ENCODE results near the gene EEF1AKMT2. TPM values are rescaled to one million over a fixed set of nuclear protein-coding genes. Genes with fewer than 3 reads are reported as not detected.

The EEF1AKMT2 gene
- total RNA-seq, 1 experiment from 2014 or later, result 18.4 TPM

DNA sequence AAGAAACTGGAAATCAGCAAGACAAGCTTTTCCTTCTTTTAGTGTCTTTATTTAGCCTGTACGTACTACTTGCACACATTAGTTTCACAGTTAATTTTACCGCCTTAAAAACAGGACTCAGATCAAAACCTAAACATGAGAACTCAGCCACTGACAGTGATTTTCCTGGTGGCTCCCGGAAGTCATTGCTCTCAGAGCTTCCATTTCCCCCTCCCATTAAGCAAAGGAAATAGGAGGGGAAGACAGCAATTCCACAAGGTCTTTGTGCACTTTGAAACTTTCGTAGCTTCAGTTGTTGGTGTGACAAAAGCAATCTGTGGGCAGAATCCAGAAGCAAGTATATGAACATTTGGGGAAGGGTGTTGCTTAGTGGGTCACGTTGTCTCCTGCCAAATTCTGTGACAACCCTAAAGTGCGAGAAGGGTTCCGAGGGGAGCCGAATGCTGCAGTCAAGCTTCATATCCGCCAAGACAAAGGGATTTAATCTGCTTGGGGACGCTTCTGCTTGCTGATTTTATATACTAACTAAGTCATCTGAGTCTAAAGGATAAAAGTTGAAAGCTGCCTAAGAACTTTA, 77.9 kb downstream of the EEF1AKMT2 start:
- no peak overlapping the region for H2AFZ ChIP-seq
- BruUV-seq (replicated peaks), result no TSS peak
- H3F3A ChIP-seq (ENCODE audit: insufficient read depth, low read depth), result no peaks in the 10 kb centered on the region
- no peak overlapping the region for H3K4me2 ChIP-seq
- no peaks in the 10 kb centered on the region for H4K20me1 ChIP-seq (ENCODE audit: insufficient read depth)
- H3K27ac ChIP-seq, result no peak overlapping the region
- no peak overlapping the region for H3K4me3 ChIP-seq
- intact Hi-C loops (cut with micrococcal nuclease; ENCODE audit: unreplicated experiment), result no loop called here
- POLR2A ChIA-PET (ENCODE audit: unreplicated experiment), result no interaction called here
- CTCF ChIA-PET, result no interaction called here
- no peaks in the 10 kb centered on the region for H3K9me3 ChIP-seq (ENCODE audit: insufficient read depth, low read depth)
- DNase-seq, result no peak
- TF ChIP-seq EZH2 (IDR thresholded peaks at IDR 0.05; ENCODE audit: low read depth), result no peak
- TF ChIP-seq, protein P1, sequence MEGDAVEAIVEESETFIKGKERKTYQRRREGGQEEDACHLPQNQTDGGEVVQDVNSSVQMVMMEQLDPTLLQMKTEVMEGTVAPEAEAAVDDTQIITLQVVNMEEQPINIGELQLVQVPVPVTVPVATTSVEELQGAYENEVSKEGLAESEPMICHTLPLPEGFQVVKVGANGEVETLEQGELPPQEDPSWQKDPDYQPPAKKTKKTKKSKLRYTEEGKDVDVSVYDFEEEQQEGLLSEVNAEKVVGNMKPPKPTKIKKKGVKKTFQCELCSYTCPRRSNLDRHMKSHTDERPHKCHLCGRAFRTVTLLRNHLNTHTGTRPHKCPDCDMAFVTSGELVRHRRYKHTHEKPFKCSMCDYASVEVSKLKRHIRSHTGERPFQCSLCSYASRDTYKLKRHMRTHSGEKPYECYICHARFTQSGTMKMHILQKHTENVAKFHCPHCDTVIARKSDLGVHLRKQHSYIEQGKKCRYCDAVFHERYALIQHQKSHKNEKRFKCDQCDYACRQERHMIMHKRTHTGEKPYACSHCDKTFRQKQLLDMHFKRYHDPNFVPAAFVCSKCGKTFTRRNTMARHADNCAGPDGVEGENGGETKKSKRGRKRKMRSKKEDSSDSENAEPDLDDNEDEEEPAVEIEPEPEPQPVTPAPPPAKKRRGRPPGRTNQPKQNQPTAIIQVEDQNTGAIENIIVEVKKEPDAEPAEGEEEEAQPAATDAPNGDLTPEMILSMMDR (conservative IDR thresholded peaks at IDR 0.05), result no peak
- H3K27me3 ChIP-seq (ENCODE audit: insufficient read depth, low read depth), result no peaks in the 10 kb centered on the region
- no peaks in the 10 kb centered on the region for H3K79me2 ChIP-seq (ENCODE audit: low read depth)
- H3K36me3 ChIP-seq (ENCODE audit: low read depth), result no peaks in the 10 kb centered on the region
- no peaks in the 10 kb centered on the region for H3K9me2 ChIP-seq (ENCODE audit: insufficient read depth)
- H3K4me1 ChIP-seq (replicated peaks; ENCODE audit: insufficient read depth), result peaks cover 6% of the 10 kb centered on the region; the same call in 1 of the 2 replicates

DNA sequence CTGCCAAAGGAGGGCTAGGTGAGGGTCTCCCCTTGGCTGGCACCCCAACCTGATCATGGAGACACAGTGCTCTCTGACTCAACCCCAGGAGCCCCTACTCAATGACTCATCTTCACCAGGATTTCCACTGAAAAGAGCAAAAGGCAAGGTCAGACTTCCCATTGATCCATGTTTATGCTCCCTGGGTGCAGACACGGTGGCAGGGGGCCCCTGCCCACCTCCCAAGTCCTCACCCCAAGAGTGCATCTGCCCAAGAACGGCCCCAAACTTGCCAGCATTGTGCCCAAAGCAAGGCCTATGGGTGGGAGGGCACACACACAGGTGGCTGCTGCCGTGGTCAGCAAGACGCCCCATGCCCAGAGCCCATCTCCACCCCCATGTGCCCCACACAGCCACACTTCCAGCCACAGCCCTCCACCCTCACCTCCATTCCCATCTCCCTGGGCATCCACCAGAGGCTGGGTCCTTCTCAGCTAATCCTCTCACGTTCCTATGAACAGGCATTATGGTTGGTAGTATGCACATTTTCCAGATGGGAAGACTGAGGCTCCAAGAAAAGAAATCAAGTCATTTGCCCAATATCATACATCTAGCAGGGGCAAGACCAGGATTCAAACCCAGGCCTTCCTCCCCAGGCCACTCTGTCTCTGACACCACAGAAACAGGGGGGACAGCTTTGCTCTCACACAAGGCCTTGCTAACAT, 78.8 kb downstream of the EEF1AKMT2 start:
- TF ChIP-seq EZH2 (IDR thresholded peaks at IDR 0.05; ENCODE audit: low read depth), result no peak
- TF ChIP-seq, protein P1 (conservative IDR thresholded peaks at IDR 0.05), result no peak
- H3K4me1 ChIP-seq (replicated peaks; ENCODE audit: insufficient read depth), result no peaks in the 10 kb centered on the region
- no peaks in the 10 kb centered on the region for H3K9me2 ChIP-seq (ENCODE audit: insufficient read depth)
- BruUV-seq (replicated peaks), result no TSS peak
- no peaks in the 10 kb centered on the region for H3K9me3 ChIP-seq (ENCODE audit: insufficient read depth, low read depth)
- H3K36me3 ChIP-seq (ENCODE audit: low read depth), result no peaks in the 10 kb centered on the region
- H4K20me1 ChIP-seq (ENCODE audit: insufficient read depth), result no peaks in the 10 kb centered on the region
- no peaks in the 10 kb centered on the region for H3F3A ChIP-seq (ENCODE audit: insufficient read depth, low read depth)
- no peaks in the 10 kb centered on the region for H3K79me2 ChIP-seq (ENCODE audit: low read depth)
- no peak overlapping the region for H3K4me3 ChIP-seq
- POLR2A ChIA-PET (ENCODE audit: unreplicated experiment), result no interaction called here
- H2AFZ ChIP-seq, result no peak overlapping the region
- CTCF ChIA-PET, result no interaction called here
- no peaks in the 10 kb centered on the region for H3K27me3 ChIP-seq (ENCODE audit: insufficient read depth, low read depth)
- DNase-seq, result no peak
- intact Hi-C loops (cut with micrococcal nuclease; ENCODE audit: unreplicated experiment), result no loop called here
- H3K4me2 ChIP-seq, result no peak overlapping the region
- H3K27ac ChIP-seq, result no peak overlapping the region

DNA sequence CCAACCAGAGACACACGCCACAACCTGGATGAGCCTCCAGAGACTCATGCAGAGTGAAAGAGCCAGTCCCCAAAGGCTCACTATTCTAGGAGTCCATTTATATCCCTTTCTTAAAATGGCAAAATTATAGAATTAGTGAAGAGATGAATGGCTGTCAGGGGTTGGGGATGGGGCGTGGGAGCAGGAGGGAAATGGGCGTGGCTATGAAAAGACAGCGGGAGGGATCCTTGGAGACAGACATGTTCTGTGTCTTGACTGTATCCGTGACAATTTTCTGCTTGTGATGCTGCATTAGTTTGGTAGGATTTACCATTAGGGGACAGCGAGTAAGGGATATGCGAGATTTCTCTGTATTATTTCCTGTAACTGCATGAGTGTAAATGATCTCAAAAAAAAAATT, 80.5 kb downstream of the EEF1AKMT2 start:
- TF ChIP-seq EZH2 (IDR thresholded peaks at IDR 0.05; ENCODE audit: low read depth), result no peak
- TF ChIP-seq, protein P1 (conservative IDR thresholded peaks at IDR 0.05), result no peak
- no peaks in the 10 kb centered on the region for H3K36me3 ChIP-seq (ENCODE audit: low read depth)
- BruUV-seq (replicated peaks), result no TSS peak

More for the DNA sequence above, 80.5 kb downstream of the EEF1AKMT2 start:
- no peaks in the 10 kb centered on the region for H3K79me2 ChIP-seq (ENCODE audit: low read depth)
- H3K9me3 ChIP-seq (ENCODE audit: insufficient read depth, low read depth), result no peaks in the 10 kb centered on the region
- H3K4me3 ChIP-seq, result no peak overlapping the region
- CTCF ChIA-PET, result no interaction called here
- H2AFZ ChIP-seq, result no peak overlapping the region
- DNase-seq, result no peak
- POLR2A ChIA-PET (ENCODE audit: unreplicated experiment), result no interaction called here
- H3K9me2 ChIP-seq (ENCODE audit: insufficient read depth), result no peaks in the 10 kb centered on the region
- H3K4me1 ChIP-seq (replicated peaks; ENCODE audit: insufficient read depth), result no peaks in the 10 kb centered on the region
- intact Hi-C loops (cut with micrococcal nuclease; ENCODE audit: unreplicated experiment), result no loop called here
- no peaks in the 10 kb centered on the region for H4K20me1 ChIP-seq (ENCODE audit: insufficient read depth)
- H3F3A ChIP-seq (ENCODE audit: insufficient read depth, low read depth), result no peaks in the 10 kb centered on the region
- H3K27me3 ChIP-seq (ENCODE audit: insufficient read depth, low read depth), result no peaks in the 10 kb centered on the region
- H3K27ac ChIP-seq, result no peak overlapping the region
- no peak overlapping the region for H3K4me2 ChIP-seq

All from PC-9 (cell line).